Measurements from ENCODE around the gene KPNA6.
"Not testable (repeated sequence)": the region's sequence is repeated elsewhere in the genome, so short reads cannot be mapped to it uniquely, and the experiment has no call there.

KPNA6 gene

GRCh38 chr1:32126770-32127169 lies 18.9 kb downstream of the KPNA6 start:
- Histone ChIP-seq H3K4me2 (ENCODE audit: low read length) (no peak overlapping the region), H3K4me3 (ENCODE audit: low read depth, low read length) (no peak overlapping the region), H3K9ac (no peak overlapping the region), H2AFZ (no peak overlapping the region), H3K79me2 (peaks cover 27% of the 10 kb centered on the region), H3K9me3 (ENCODE audit: control insufficient read depth, low read length) (no peaks in the 10 kb centered on the region), H3K4me1 (no peaks in the 10 kb centered on the region), H3K27ac (no peak overlapping the region), H3K27me3 (ENCODE audit: control insufficient read depth, insufficient read depth, low read length) (no peaks in the 10 kb centered on the region), H3K36me3 (ENCODE audit: control insufficient read depth, insufficient read depth, low read length) (no peaks in the 10 kb centered on the region)
- TF ChIP-seq, protein P1, sequence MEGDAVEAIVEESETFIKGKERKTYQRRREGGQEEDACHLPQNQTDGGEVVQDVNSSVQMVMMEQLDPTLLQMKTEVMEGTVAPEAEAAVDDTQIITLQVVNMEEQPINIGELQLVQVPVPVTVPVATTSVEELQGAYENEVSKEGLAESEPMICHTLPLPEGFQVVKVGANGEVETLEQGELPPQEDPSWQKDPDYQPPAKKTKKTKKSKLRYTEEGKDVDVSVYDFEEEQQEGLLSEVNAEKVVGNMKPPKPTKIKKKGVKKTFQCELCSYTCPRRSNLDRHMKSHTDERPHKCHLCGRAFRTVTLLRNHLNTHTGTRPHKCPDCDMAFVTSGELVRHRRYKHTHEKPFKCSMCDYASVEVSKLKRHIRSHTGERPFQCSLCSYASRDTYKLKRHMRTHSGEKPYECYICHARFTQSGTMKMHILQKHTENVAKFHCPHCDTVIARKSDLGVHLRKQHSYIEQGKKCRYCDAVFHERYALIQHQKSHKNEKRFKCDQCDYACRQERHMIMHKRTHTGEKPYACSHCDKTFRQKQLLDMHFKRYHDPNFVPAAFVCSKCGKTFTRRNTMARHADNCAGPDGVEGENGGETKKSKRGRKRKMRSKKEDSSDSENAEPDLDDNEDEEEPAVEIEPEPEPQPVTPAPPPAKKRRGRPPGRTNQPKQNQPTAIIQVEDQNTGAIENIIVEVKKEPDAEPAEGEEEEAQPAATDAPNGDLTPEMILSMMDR (IDR thresholded peaks at IDR 0.05) = no peak

DNA sequence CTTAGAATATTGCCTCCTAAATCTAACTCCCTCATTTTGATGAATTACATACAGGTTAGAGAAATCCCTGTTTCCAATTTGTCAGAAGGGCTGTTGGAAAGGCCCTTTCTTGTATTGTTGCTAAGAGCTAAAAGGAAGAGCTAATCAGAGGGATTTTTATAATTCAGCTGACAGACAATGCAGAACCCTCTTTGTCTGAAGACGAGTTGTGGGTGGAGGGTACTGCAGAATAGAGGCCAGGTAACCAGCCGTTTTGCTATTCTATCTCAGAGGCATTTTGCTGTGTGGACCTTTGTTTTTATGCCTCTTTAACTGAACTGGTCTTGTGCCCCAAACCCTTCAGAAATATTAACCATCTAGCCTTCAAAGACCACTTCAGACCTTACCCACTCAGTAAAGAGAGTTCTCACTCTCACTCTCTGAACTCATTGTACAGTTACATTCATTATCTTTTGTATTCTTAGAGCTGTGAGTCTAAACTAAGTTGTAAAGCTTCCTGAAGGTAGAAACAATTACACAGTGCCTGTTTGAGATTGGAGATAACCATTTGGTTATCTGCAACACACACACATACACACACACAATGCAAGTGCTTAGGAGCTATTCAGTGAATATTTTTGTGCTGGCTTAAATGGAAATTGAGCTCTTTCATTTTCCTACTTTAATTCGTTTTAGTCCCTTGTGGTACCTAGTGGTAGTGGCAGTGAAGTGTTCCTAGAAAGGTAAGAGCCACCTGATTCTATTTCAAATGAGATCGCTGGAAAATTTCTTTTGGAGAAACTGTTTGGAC lies 19.7 kb downstream of the KPNA6 start:
- Histone ChIP-seq H3K79me2 (peaks cover 24% of the 10 kb centered on the region), H3K4me3 (ENCODE audit: low read depth, low read length) (no peak overlapping the region), H3K4me1 (no peaks in the 10 kb centered on the region), H3K27me3 (ENCODE audit: control insufficient read depth, insufficient read depth, low read length) (no peaks in the 10 kb centered on the region), H2AFZ (no peak overlapping the region), H3K4me2 (ENCODE audit: low read length) (no peak overlapping the region), H3K9ac (no peak overlapping the region), H3K27ac (no peak overlapping the region), H3K9me3 (ENCODE audit: control insufficient read depth, low read length) (no peaks in the 10 kb centered on the region), H3K36me3 (ENCODE audit: control insufficient read depth, insufficient read depth, low read length) (no peaks in the 10 kb centered on the region)
- TF ChIP-seq, protein P1 (IDR thresholded peaks at IDR 0.05) = no peak

GRCh38 chr1:32128479-32128878 lies 20.6 kb downstream of the KPNA6 start:
- Histone ChIP-seq H3K27ac (no peak overlapping the region), H3K9me3 (ENCODE audit: control insufficient read depth, low read length) (no peaks in the 10 kb centered on the region), H3K27me3 (ENCODE audit: control insufficient read depth, insufficient read depth, low read length) (no peaks in the 10 kb centered on the region), H3K4me2 (ENCODE audit: low read length) (no peak overlapping the region), H3K9ac (no peak overlapping the region), H2AFZ (no peak overlapping the region), H3K4me3 (ENCODE audit: low read depth, low read length) (no peak overlapping the region), H3K79me2 (peaks cover 23% of the 10 kb centered on the region), H3K4me1 (no peaks in the 10 kb centered on the region), H3K36me3 (ENCODE audit: control insufficient read depth, insufficient read depth, low read length) (no peaks in the 10 kb centered on the region)
- TF ChIP-seq, protein P1 (IDR thresholded peaks at IDR 0.05) = no peak

GRCh38 chr1:32128964-32129363 lies 21.1 kb downstream of the KPNA6 start:
- Histone ChIP-seq H3K9me3 (ENCODE audit: control insufficient read depth, low read length) (no peaks in the 10 kb centered on the region), H2AFZ (no peak overlapping the region), H3K4me3 (ENCODE audit: low read depth, low read length) (no peak overlapping the region), H3K36me3 (ENCODE audit: control insufficient read depth, insufficient read depth, low read length) (no peaks in the 10 kb centered on the region), H3K4me2 (ENCODE audit: low read length) (no peak overlapping the region), H3K27ac (no peak overlapping the region), H3K27me3 (ENCODE audit: control insufficient read depth, insufficient read depth, low read length) (no peaks in the 10 kb centered on the region), H3K4me1 (no peaks in the 10 kb centered on the region), H3K79me2 (peaks cover 25% of the 10 kb centered on the region), H3K9ac (no peak overlapping the region)
- TF ChIP-seq, protein P1 (IDR thresholded peaks at IDR 0.05) = no peak

DNA sequence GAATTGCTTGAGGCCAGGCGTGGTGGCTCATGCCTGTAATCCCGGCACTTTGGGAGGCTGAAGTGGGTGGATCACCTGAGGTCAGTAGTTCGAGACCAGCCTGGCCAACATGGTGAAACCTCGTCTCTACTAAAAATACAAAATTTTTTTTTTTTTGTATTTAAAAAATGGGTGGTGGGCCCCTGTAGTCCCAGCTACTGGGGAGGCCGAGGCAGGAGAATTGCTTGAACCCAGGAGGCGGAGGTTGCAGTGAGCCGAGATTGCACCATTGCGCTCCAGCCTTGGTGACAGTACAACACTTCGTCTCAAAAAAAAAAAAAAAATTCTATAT lies 26.1 kb downstream of the KPNA6 start:
- not testable (repeated sequence) for H3K4me2 ChIP-seq (ENCODE audit: low read length); H3K36me3 ChIP-seq (ENCODE audit: control insufficient read depth, insufficient read depth, low read length); H2AFZ ChIP-seq; H3K9me3 ChIP-seq (ENCODE audit: control insufficient read depth, low read length); H3K4me1 ChIP-seq; H3K27ac ChIP-seq; H3K4me3 ChIP-seq (ENCODE audit: low read depth, low read length); H3K9ac ChIP-seq; H3K27me3 ChIP-seq (ENCODE audit: control insufficient read depth, insufficient read depth, low read length)
- peaks cover 28% of the 10 kb centered on the region for H3K79me2 ChIP-seq

All from parathyroid adenoma (tissue), 2 donors.